SK-N-SH (cell line): ENCODE results near the gene SYNJ2. TPM values are rescaled to one million over a fixed set of nuclear protein-coding genes. Genes with fewer than 3 reads are reported as not detected.

ENCODE experiments used
- CTCF ChIA-PET: fragments of 300-600, 350-600 bp; formaldehyde crosslinking; extraction: SDS; loops from one replicate; lab custom pipeline; 2021; lab: Yijun Ruan, JAX
- POLR2A ChIA-PET: fragments of 350-600 bp; sonication (Branson Sonifier 250); formaldehyde crosslinking; extraction: SDS; loops from one replicate; lab custom pipeline; 2020; ENCODE audit warnings: antibody characterized with exemption, inconsistent platforms; lab: Yijun Ruan, JAX
- DNase-seq: peaks from one replicate; pipeline ENCODE4 v3.0.0; 2012
- H2AFZ ChIP-seq: fragments of 200-600 bp; sonication (generic); 2 replicates; pipeline ENCODE4 v1.8.1; 2016; ENCODE audit warnings: antibody characterized with exemption, mild to moderate bottlenecking, low read depth
- H3F3A ChIP-seq: fragments of 200-600 bp; sonication (generic); replicated peaks from 2 replicates; pipeline ENCODE3; 2016; ENCODE audit warnings: antibody characterized with exemption, mild to moderate bottlenecking; ENCODE audit not compliant: insufficient read depth
- H3K27ac ChIP-seq, 2 experiments: fragments of 200-500 bp in 1 of 2; fragments of 200-600 bp in 1 of 2; sonication (Bioruptor generic) in 1 of 2; sonication (generic), shearing (Covaris generic) in 1 of 2; 2 replicates each; pipeline versions ENCODE4 v1.5.1 to v1.6.1; 2014 to 2016; ENCODE audit warnings: low read depth in 2 of 2, inconsistent platforms in 1 of 2, low read length in 1 of 2, mild to moderate bottlenecking in 1 of 2, mixed read lengths in 1 of 2
- H3K27me3 ChIP-seq: fragments of 200-600 bp; sonication (generic), shearing (Covaris generic); 2 replicates; pipeline ENCODE4 v1.6.1; 2016; ENCODE audit warnings: mixed run types; ENCODE audit not compliant: insufficient read depth
- H3K36me3 ChIP-seq, 2 experiments: fragments of 200-500 bp in 1 of 2; fragments of 200-600 bp in 1 of 2; sonication (Bioruptor generic) in 1 of 2; sonication (generic) in 1 of 2; replicated peaks in 1 of 2; 2 replicates each; pipeline versions ENCODE3 to v1.5.1; 2014 to 2016; ENCODE audit warnings: low read length in 1 of 2, mild to moderate bottlenecking in 1 of 2; ENCODE audit not compliant: insufficient read depth in 2 of 2, control insufficient read depth in 1 of 2
- H3K4me1 ChIP-seq, 2 experiments: fragments of 200-500 bp in 1 of 2; fragments of 200-600 bp in 1 of 2; sonication (Bioruptor generic) in 1 of 2; sonication (generic), shearing (Covaris generic) in 1 of 2; 2 replicates each; pipeline versions ENCODE4 v1.5.1 to v1.6.1; 2014 to 2016; ENCODE audit warnings: low read depth in 1 of 2, low read length in 1 of 2, mixed run types in 1 of 2; ENCODE audit not compliant: insufficient read depth in 2 of 2, control insufficient read depth in 1 of 2
- H3K4me2 ChIP-seq: fragments of 200-600 bp; sonication (generic), shearing (Covaris generic); 2 replicates; pipeline ENCODE4 v1.6.1; 2017; ENCODE audit warnings: mixed run types
- H3K4me3 ChIP-seq, 2 experiments: fragments of 200-500 bp in 1 of 2; fragments of 200-600 bp in 1 of 2; sonication (Bioruptor generic) in 1 of 2; sonication (generic), shearing (Covaris generic) in 1 of 2; 2 replicates each; pipeline versions ENCODE4 v1.5.1 to v1.8.1; 2014 to 2016; ENCODE audit warnings: low read depth in 2 of 2, inconsistent platforms in 1 of 2, low read length in 1 of 2, mild to moderate bottlenecking in 1 of 2, mixed read lengths in 1 of 2, moderate library complexity in 1 of 2
- H3K79me2 ChIP-seq: fragments of 200-600 bp; sonication (generic); 2 replicates; pipeline ENCODE4 v1.8.1; 2017; ENCODE audit warnings: mild to moderate bottlenecking; ENCODE audit not compliant: insufficient read depth
- H3K9ac ChIP-seq: fragments of 200-600 bp; sonication (generic); 2 replicates; pipeline ENCODE4 v1.6.1; 2017; ENCODE audit warnings: mixed run types
- H3K9me2 ChIP-seq: fragments of 200-600 bp; sonication (generic); 2 replicates; pipeline ENCODE4 v1.6.1; 2017; ENCODE audit warnings: mixed run types
- H3K9me3 ChIP-seq: fragments of 200-600 bp; sonication (generic); 2 replicates; pipeline ENCODE4 v1.6.1; 2017; ENCODE audit warnings: mixed run types, mild to moderate bottlenecking, moderate library complexity
- H4K20me1 ChIP-seq: fragments of 200-600 bp; sonication (generic); 2 replicates; pipeline ENCODE4 v1.6.1; 2017; ENCODE audit warnings: mild to moderate bottlenecking, mixed run types; ENCODE audit not compliant: insufficient read depth
- EP300 ChIP-seq, 2 experiments: IDR thresholded peaks; 2 replicates each; pipeline versions ENCODE4 v1.4.0 to v1.6.1; 2012; ENCODE audit warnings: borderline replicate concordance in 1 of 2, low read depth in 1 of 2, low read length in 1 of 2
- FOSL2 ChIP-seq: IDR thresholded peaks from 2 replicates; pipeline ENCODE4 v1.4.0; 2012; ENCODE audit warnings: low read depth, mild to moderate bottlenecking, moderate library complexity, borderline replicate concordance
- MEF2A ChIP-seq: IDR thresholded peaks from 2 replicates; pipeline ENCODE4 v1.4.0; 2012; ENCODE audit warnings: low read depth, borderline replicate concordance
- MXI1 ChIP-seq: IDR thresholded peaks from 2 replicates; pipeline ENCODE4 v1.6.1; 2012; ENCODE audit warnings: mild to moderate bottlenecking, low read depth, low read length, improper control_type of control experiment
- NFIC ChIP-seq: IDR thresholded peaks from 2 replicates; pipeline ENCODE4 v1.4.0; 2012; ENCODE audit warnings: borderline replicate concordance
- RAD21 ChIP-seq: IDR thresholded peaks from 2 replicates; pipeline ENCODE4 v1.6.1; 2012; ENCODE audit warnings: mild to moderate bottlenecking, low read length
- RCOR1 ChIP-seq: fragments of 150-350 bp; IDR thresholded peaks from 2 replicates; pipeline ENCODE4 v1.6.1; 2017; ENCODE audit warnings: antibody characterized with exemption, low read length
- REST ChIP-seq: IDR thresholded peaks from 2 replicates; pipeline ENCODE4 v1.6.1; 2012; ENCODE audit warnings: mild to moderate bottlenecking, low read depth, low read length, moderate library complexity
- RFX5 ChIP-seq: IDR thresholded peaks from 2 replicates; pipeline ENCODE4 v1.6.1; 2012; ENCODE audit warnings: mild to moderate bottlenecking, improper control_type of control experiment, low read length
- RXRA ChIP-seq: IDR thresholded peaks from 2 replicates; pipeline ENCODE4 v1.4.0; 2012; ENCODE audit warnings: low read depth, mild to moderate bottlenecking, borderline replicate concordance
- SIN3A ChIP-seq: IDR thresholded peaks from 2 replicates; pipeline ENCODE4 v1.6.1; 2012; ENCODE audit warnings: low read depth, mild to moderate bottlenecking, low read length, moderate library complexity, borderline replicate concordance
- SMC3 ChIP-seq: IDR thresholded peaks from 2 replicates; pipeline ENCODE4 v1.6.1; 2012; ENCODE audit warnings: low read depth, low read length, improper control_type of control experiment
- TCF12 ChIP-seq: IDR thresholded peaks from 2 replicates; pipeline ENCODE4 v1.4.0; 2012
- USF1 ChIP-seq: IDR thresholded peaks from 2 replicates; pipeline ENCODE4 v1.4.0; 2012; ENCODE audit warnings: low read depth, borderline replicate concordance
- YY1 ChIP-seq: IDR thresholded peaks from 2 replicates; pipeline ENCODE4 v1.4.0; 2012; ENCODE audit warnings: low read depth, mild to moderate bottlenecking
- WGBS: methylation state at CpG from one replicate; pipeline ENCODE4 v1.1.6; 2017; ENCODE audit warnings: low lambda C conversion rate; 5-methylcytosine and 5-hydroxymethylcytosine counted together
- polyA plus RNA-seq, 3 experiments: library from polyadenylated mRNA; depleted of rRNA; stranded (reverse); fragments of >200 nt; gene quantifications; 2 replicates each; pipeline ENCODE4 v1.2.3, GENCODE V29; 2012

SYNJ2 gene
- polyA plus RNA-seq, 1 of the 3 experiments (the other 2 are of a cell fraction), result 40.0 TPM

GRCh38 chr6:157974967-157975366 is 6.7 kb upstream of the SYNJ2 start:
- 83% methylated on average over 3 of the region's 3 CpGs for WGBS
- Histone ChIP-seq H4K20me1 (no peaks in the 10 kb centered on the region), H3K9me2 (no peaks in the 10 kb centered on the region), H3K4me3 (no peak overlapping the region), H3K9ac (no peak overlapping the region), H3K4me1 (no peaks in the 10 kb centered on the region), H3K27ac (no peak overlapping the region), H3K9me3 (no peaks in the 10 kb centered on the region), H3K4me2 (no peak overlapping the region), H3K27me3 (no peaks in the 10 kb centered on the region), H3K79me2 (no peaks in the 10 kb centered on the region), H2AFZ (no peak overlapping the region), H3F3A (peaks cover 8% of the 10 kb centered on the region), H3K36me3 (no peaks in the 10 kb centered on the region)
- DNase-seq, result no peak
- ChIA-PET POLR2A (no interaction called here), CTCF (interaction anchor here (0.7 to 1.2 kb wide), 2 partner anchors 14 to 84 kb away, joined by 3 to 5 read pairs; no protein-coding TSS in a partner anchor)
- TF ChIP-seq YY1 (no peak), RCOR1 (no peak)

- Histone ChIP-seq H3K27ac (no peak overlapping the region), H3K9me2 (no peaks in the 10 kb centered on the region), H3K27me3 (no peaks in the 10 kb centered on the region), H3K9me3 (no peaks in the 10 kb centered on the region), H3F3A (peaks cover 13% of the 10 kb centered on the region), H2AFZ (no peak overlapping the region), H3K4me1 (no peaks in the 10 kb centered on the region), H4K20me1 (no peaks in the 10 kb centered on the region), H3K79me2 (no peaks in the 10 kb centered on the region), H3K4me2 (no peak overlapping the region), H3K36me3 (no peaks in the 10 kb centered on the region), H3K4me3 (no peak overlapping the region), H3K9ac (no peak overlapping the region)
- TF ChIP-seq REST (no peak), RAD21 (no peak), EP300 (IDR thresholded peaks at IDR 0.05; ENCODE audit: borderline replicate concordance in 1 of 2, low read depth in 1 of 2, low read length in 1 of 2) (no peak), MXI1 (no peak), RXRA (no peak), USF1 (no peak), RFX5 (no peak), MEF2A (no peak), TCF12 (no peak), SIN3A (no peak), SMC3 (no peak), FOSL2 (no peak), NFIC (no peak)
- ChIA-PET POLR2A (no interaction called here), CTCF (interaction anchor here (1.2 to 1.7 kb wide), 2 partner anchors 14 to 28 kb away, joined by 4 to 5 read pairs; no protein-coding TSS in a partner anchor)
- no peak for DNase-seq
- 89% methylated on average over 2 of the region's 2 CpGs for WGBS
These were observed 6.2 kb upstream of the SYNJ2 start for GRCh38 chr6:157975456-157975855.
